ENCODE measurements around the gene MATN1. TPM values are rescaled to one million over a fixed set of nuclear protein-coding genes. Genes with fewer than 3 reads are reported as not detected.

MATN1 gene
- total RNA-seq, 4 donors from 2014 or later = 0.46 to 1.7 TPM; not detected in 2

DNA sequence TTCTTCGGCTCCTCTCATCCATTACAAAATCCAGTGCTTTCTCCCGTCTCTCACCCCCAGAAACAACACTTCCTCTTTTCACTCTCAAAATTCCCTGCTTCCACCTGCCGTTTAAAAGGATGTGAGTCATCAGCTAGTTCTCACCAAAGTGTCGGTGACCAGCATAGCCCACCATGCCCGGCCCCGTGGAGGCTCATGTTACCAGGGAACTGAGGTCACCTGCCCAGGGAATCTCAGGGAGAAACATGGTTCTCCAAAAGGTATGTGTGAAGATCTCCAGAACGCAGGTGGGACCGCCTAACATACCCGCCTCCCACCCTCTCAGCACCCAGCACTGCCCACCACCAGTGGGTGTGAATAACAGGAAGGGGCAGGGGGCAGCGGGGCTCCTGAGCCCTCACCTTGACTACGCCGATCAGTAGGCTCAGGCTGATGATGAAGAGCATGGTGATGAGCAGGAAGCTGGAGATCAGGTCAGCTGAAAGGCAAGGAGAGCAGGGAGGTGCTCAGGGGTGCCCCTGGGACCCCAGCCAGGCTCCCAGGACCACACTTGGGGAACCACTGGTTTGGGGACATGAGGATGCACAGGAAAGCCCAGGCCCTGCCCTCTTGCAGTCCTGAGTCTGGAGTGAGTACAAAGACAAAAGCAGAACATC is 18.0 kb upstream of the MATN1 start:
- no peak for TF ChIP-seq POLR2A (IDR thresholded peaks at IDR 0.05)
- TF ChIP-seq, protein P1, sequence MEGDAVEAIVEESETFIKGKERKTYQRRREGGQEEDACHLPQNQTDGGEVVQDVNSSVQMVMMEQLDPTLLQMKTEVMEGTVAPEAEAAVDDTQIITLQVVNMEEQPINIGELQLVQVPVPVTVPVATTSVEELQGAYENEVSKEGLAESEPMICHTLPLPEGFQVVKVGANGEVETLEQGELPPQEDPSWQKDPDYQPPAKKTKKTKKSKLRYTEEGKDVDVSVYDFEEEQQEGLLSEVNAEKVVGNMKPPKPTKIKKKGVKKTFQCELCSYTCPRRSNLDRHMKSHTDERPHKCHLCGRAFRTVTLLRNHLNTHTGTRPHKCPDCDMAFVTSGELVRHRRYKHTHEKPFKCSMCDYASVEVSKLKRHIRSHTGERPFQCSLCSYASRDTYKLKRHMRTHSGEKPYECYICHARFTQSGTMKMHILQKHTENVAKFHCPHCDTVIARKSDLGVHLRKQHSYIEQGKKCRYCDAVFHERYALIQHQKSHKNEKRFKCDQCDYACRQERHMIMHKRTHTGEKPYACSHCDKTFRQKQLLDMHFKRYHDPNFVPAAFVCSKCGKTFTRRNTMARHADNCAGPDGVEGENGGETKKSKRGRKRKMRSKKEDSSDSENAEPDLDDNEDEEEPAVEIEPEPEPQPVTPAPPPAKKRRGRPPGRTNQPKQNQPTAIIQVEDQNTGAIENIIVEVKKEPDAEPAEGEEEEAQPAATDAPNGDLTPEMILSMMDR (IDR thresholded peaks at IDR 0.05) = no peak
- no peaks in the 10 kb centered on the region for H3K4me1 ChIP-seq
- intact Hi-C loops (cut with DNase I; ENCODE audit: low total_unique reads) = no loop called here
- no peak overlapping the region for H3K27ac ChIP-seq
- H3K4me3 ChIP-seq = no peak overlapping the region
- no peak for DNase-seq
- H3K27me3 ChIP-seq = no peaks in the 10 kb centered on the region
- no peaks in the 10 kb centered on the region for H3K36me3 ChIP-seq
- no peaks in the 10 kb centered on the region for H3K9me3 ChIP-seq

DNA sequence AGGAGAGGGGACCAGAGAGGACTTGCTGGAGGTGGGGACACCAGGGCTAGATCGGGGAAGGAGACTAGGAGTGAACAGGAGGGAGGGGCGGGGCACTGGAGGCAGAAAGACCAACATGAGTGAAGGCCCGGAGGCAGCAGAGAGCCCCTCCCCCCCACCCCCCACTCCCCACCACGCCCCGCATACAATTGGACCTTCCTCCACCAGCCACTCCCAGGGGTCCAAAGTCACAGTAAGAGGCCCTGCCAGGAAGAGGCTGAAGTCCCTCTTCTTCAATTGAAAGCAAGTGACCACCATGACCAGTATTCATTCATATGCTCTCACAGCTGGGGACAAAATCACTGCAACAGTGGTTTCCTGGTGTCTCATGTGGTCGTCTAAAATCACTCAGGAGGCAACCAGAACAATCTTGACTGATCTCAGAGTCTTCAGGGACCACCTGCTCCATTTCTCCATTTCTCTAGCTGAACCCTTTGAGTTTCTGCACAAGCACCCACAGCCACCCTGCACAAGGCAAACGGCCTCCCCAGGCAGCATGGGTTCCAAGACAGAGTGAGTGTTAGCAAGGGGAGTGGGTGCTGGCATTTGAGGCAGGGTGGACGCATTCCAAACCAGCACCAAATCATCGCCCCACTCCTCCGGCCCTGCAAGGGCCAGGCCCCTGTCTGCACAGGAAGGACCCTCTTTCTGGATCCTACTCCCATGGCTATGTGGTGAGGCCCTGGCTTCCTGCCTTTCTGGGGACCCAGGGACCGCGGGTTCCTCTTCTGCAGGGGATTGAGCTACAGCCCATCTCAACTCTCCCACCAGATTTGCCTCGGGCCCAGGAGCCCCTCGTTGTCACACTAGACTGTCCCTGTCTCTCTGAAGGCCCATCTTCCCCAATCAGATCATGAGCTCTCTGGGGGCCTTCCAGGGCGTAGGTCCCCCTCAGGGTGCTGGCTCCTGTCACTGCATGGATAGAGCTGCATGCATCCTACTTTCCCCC is 17.2 kb upstream of the MATN1 start:
- Histone ChIP-seq H3K27ac (no peak overlapping the region), H3K36me3 (no peaks in the 10 kb centered on the region), H3K27me3 (no peaks in the 10 kb centered on the region), H3K4me3 (no peak overlapping the region), H3K4me1 (no peaks in the 10 kb centered on the region), H3K9me3 (no peaks in the 10 kb centered on the region)
- no peak for DNase-seq
- intact Hi-C loops (cut with DNase I; ENCODE audit: low total_unique reads) = no loop called here
- TF ChIP-seq, protein P1 (IDR thresholded peaks at IDR 0.05) = no peak
- no peak for TF ChIP-seq POLR2A (IDR thresholded peaks at IDR 0.05)

DNA sequence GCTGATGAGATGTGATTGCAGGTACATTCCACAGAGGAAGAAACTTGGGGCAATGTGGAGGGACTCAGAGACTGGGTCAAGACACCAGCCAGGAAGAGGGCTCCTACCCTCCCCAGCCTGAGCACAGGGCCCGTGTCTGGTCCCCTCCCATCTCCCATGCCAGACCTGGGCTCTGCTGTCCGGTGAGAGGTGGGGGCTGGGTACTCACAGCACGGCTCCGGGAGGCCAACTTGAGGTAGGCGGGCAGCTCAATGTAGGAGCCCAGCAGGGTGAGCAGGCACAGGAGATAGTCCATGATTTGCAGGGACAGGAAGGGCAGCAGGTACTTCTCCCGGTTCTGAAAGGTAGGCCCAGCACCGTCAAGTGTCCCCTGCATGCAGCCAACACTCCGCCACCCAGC is 16.2 kb upstream of the MATN1 start:
- no peak for DNase-seq
- Histone ChIP-seq H3K9me3 (no peaks in the 10 kb centered on the region), H3K4me3 (no peak overlapping the region), H3K27me3 (no peaks in the 10 kb centered on the region), H3K36me3 (no peaks in the 10 kb centered on the region), H3K4me1 (no peaks in the 10 kb centered on the region), H3K27ac (no peak overlapping the region)
- intact Hi-C loops (cut with DNase I; ENCODE audit: low total_unique reads) = no loop called here
- no peak for TF ChIP-seq POLR2A (IDR thresholded peaks at IDR 0.05)
- TF ChIP-seq, protein P1 (IDR thresholded peaks at IDR 0.05) = no peak

DNA sequence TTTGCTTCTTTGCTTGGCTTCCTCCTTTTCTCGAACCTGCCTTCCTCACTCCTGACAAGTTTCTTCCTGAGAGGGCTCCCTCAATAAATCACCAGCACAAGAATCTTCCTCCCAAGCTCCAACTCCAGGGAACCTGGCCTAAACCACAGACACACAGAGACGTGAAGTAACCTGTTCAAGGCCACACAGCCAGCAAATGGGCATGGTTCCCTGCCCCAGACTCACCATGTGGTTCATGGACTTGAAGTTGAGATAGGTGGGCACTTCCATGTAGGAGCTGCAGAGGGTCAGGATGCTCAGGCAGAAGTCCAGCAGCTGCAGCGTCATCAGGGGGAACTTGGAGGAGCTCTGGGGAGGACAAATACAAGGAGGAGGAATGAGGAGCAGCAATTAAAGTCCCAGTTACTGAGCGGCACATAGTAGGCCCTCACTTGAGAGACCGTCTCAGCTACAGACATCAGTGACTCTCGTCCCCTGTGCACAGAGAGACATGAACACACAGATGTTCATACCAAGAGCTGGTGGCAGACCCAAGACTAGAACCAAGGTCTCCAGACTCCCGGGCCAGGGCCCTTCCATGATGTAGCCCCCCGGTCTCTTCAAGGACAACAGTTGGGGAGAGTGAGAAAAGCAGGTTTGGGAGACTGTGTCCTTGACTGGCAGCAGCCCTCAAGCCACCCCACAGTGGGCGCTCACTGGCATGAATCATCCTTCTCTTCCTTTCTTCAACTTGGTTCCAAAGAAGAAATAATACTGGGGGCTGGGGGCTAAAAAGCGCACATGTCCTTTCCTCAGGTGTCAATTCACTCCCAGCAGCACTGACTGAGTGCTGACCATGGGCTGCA is 15.6 kb upstream of the MATN1 start:
- Histone ChIP-seq H3K27ac (no peak overlapping the region), H3K9me3 (no peaks in the 10 kb centered on the region), H3K27me3 (no peaks in the 10 kb centered on the region), H3K4me3 (no peak overlapping the region), H3K4me1 (no peaks in the 10 kb centered on the region), H3K36me3 (no peaks in the 10 kb centered on the region)
- no peak for TF ChIP-seq POLR2A (IDR thresholded peaks at IDR 0.05)
- TF ChIP-seq, protein P1 (IDR thresholded peaks at IDR 0.05) = no peak
- intact Hi-C loops (cut with DNase I; ENCODE audit: low total_unique reads) = no loop called here
- no peak for DNase-seq

Data from uterus (tissue), 4 donors.